IMR-90 (cell line): Measurements from ENCODE around the gene TCERG1. TPM values are rescaled to one million over a fixed set of nuclear protein-coding genes. Genes with fewer than 3 reads are reported as not detected.

ENCODE experiments used
- ATAC-seq: fragments of 200-7000 bp; cut with Tn5 transposase; 2 replicates; pipeline ENCODE4 v1.9.1; 2020; ENCODE audit warnings: low read depth, mild to moderate bottlenecking, moderate library complexity
- BruUV-seq: library from RNA; stranded (reverse); fragments of 400-500 nt; replicated peaks from 2 replicates; lab custom pipeline; 2021; lab: Mats Ljungman, UMichigan
- CTCF ChIA-PET: fragments of 300-600 bp; formaldehyde crosslinking; extraction: SDS; loops from one replicate; lab custom pipeline; 2021; ENCODE audit warnings: antibody characterized with exemption; lab: Yijun Ruan, JAX
- POLR2A ChIA-PET: fragments of 300-600 bp; sonication (Branson Sonifier 250); formaldehyde crosslinking; loops from one replicate; lab custom pipeline; 2022; ENCODE audit warnings: antibody characterized with exemption; ENCODE audit not compliant: unreplicated experiment; lab: Charles Lee
- DNase-seq: peaks from one replicate; pipeline ENCODE4 v3.0.0; 2013
- H2AFZ ChIP-seq: replicated peaks from 2 replicates; pipeline ENCODE3; 2013; ENCODE audit warnings: low read length, mild to moderate bottlenecking; ENCODE audit not compliant: poor library complexity
- H2AK5ac ChIP-seq: 2 replicates; pipeline ENCODE4 v1.6.1; 2013; ENCODE audit warnings: low read depth, low read length, inconsistent platforms
- H2AK9ac ChIP-seq: replicated peaks from 2 replicates; pipeline ENCODE3; 2013; ENCODE audit warnings: mild to moderate bottlenecking, low read depth, low read length, moderate library complexity; ENCODE audit not compliant: poor library complexity
- H2BK120ac ChIP-seq: 2 replicates; pipeline ENCODE4 v1.6.1; 2013; ENCODE audit warnings: low read depth, low read length, inconsistent platforms
- H2BK15ac ChIP-seq: 3 replicates; pipeline ENCODE4 v1.6.1; 2013; ENCODE audit warnings: low read depth, low read length, inconsistent platforms
- H2BK20ac ChIP-seq: 2 replicates; pipeline ENCODE4 v1.6.1; 2013; ENCODE audit warnings: low read depth, mild to moderate bottlenecking, inconsistent platforms, low read length, moderate library complexity
- H2BK5ac ChIP-seq: 2 replicates; pipeline ENCODE4 v1.6.1; 2013; ENCODE audit warnings: mild to moderate bottlenecking, low read depth, low read length, inconsistent platforms; ENCODE audit not compliant: poor library complexity, severe bottlenecking
- H3K14ac ChIP-seq: replicated peaks from 2 replicates; pipeline ENCODE4 v1.6.1; 2013; ENCODE audit warnings: low read depth, low read length, inconsistent platforms
- H3K18ac ChIP-seq: 2 replicates; pipeline ENCODE4 v1.6.1; 2013; ENCODE audit warnings: low read depth, low read length, control low read depth
- H3K23ac ChIP-seq: 2 replicates; pipeline ENCODE4 v1.6.1; 2013; ENCODE audit warnings: low read depth, low read length, inconsistent platforms
- H3K27ac ChIP-seq: 2 replicates; pipeline ENCODE4 v1.5.1; 2013; ENCODE audit warnings: mild to moderate bottlenecking, control low read depth, low read length; ENCODE audit not compliant: insufficient read depth
- H3K27me3 ChIP-seq: 2 replicates; pipeline ENCODE4 v1.6.1; 2013; ENCODE audit warnings: low read length; ENCODE audit not compliant: control insufficient read depth, insufficient read depth
- H3K36me3 ChIP-seq: 2 replicates; pipeline ENCODE4 v1.6.1; 2013; ENCODE audit warnings: low read length, mixed read lengths; ENCODE audit not compliant: control insufficient read depth, insufficient read depth
- H3K4ac ChIP-seq: 2 replicates; pipeline ENCODE4 v1.6.1; 2013; ENCODE audit warnings: low read depth, low read length, inconsistent platforms
- H3K4me1 ChIP-seq: 2 replicates; pipeline ENCODE4 v1.6.1; 2013; ENCODE audit warnings: low read length, mixed read lengths; ENCODE audit not compliant: control insufficient read depth, insufficient read depth
- H3K4me2 ChIP-seq: 2 replicates; pipeline ENCODE4 v1.6.1; 2013; ENCODE audit warnings: low read depth, mild to moderate bottlenecking, control low read depth, low read length, moderate library complexity
- H3K4me3 ChIP-seq: 2 replicates; pipeline ENCODE4 v1.5.1; 2013; ENCODE audit warnings: low read depth, mild to moderate bottlenecking, control low read depth, low read length, moderate library complexity; ENCODE audit not compliant: insufficient read depth
- H3K56ac ChIP-seq: 2 replicates; pipeline ENCODE4 v1.6.1; 2013; ENCODE audit warnings: low read length, inconsistent platforms; ENCODE audit not compliant: insufficient read depth; ENCODE audit errors: extremely low read depth
- H3K79me1 ChIP-seq, 2 experiments: 2 replicates each; pipeline ENCODE4 v1.6.1; 2013; ENCODE audit warnings: low read length in 2 of 2, inconsistent platforms in 1 of 2, low read depth in 1 of 2
- H3K9ac ChIP-seq: 2 replicates; pipeline ENCODE4 v1.6.1; 2013; ENCODE audit warnings: low read depth, low read length, control low read depth
- H3K9me1 ChIP-seq: 2 replicates; pipeline ENCODE4 v1.6.1; 2013; ENCODE audit warnings: low read length, inconsistent platforms; ENCODE audit not compliant: insufficient read depth
- H3K9me3 ChIP-seq: 2 replicates; pipeline ENCODE4 v1.6.1; 2013; ENCODE audit warnings: low read length; ENCODE audit not compliant: control insufficient read depth, insufficient read depth
- H4K20me1 ChIP-seq: 2 replicates; pipeline ENCODE4 v1.6.1; 2013; ENCODE audit warnings: low read length, inconsistent platforms; ENCODE audit not compliant: insufficient read depth
- H4K5ac ChIP-seq: 2 replicates; pipeline ENCODE4 v1.6.1; 2013; ENCODE audit warnings: mild to moderate bottlenecking, low read depth, low read length, control low read depth
- H4K8ac ChIP-seq, 2 experiments: 2 replicates each; pipeline ENCODE4 v1.6.1; 2013; ENCODE audit warnings: low read depth in 2 of 2, low read length in 2 of 2, control low read depth in 1 of 2, inconsistent platforms in 1 of 2
- H4K91ac ChIP-seq: 2 replicates; pipeline ENCODE4 v1.6.1; 2013; ENCODE audit warnings: low read depth, low read length, inconsistent platforms; ENCODE audit not compliant: insufficient read depth
- BHLHE40 ChIP-seq: fragments of 150-350 bp; IDR thresholded peaks from 2 replicates; pipeline ENCODE4 v1.6.1; 2016; ENCODE audit warnings: mild to moderate bottlenecking, low read depth, low read length
- CEBPB ChIP-seq: IDR thresholded peaks from 2 replicates; pipeline ENCODE4 v1.6.1; 2012; ENCODE audit warnings: low read depth, low read length, improper control_type of control experiment
- CHD1 ChIP-seq: IDR thresholded peaks from 2 replicates; pipeline ENCODE4 v1.6.1; 2012; ENCODE audit warnings: low read depth, low read length, improper control_type of control experiment
- FOS ChIP-seq: fragments of 150-350 bp; IDR thresholded peaks from 2 replicates; pipeline ENCODE4 v1.6.1; 2016; ENCODE audit warnings: low read depth, low read length
- MAZ ChIP-seq: IDR thresholded peaks from 2 replicates; pipeline ENCODE4 v1.6.1; 2012; ENCODE audit warnings: low read depth, mild to moderate bottlenecking, low read length, improper control_type of control experiment, moderate library complexity, borderline replicate concordance
- MXI1 ChIP-seq: IDR thresholded peaks from 2 replicates; pipeline ENCODE4 v1.6.1; 2012; ENCODE audit warnings: low read depth, mild to moderate bottlenecking, low read length, moderate library complexity, borderline replicate concordance
- NFE2L2 ChIP-seq: fragments of 150-350 bp; IDR thresholded peaks from 2 replicates; pipeline ENCODE4 v1.6.1; 2016; ENCODE audit warnings: low read depth, mild to moderate bottlenecking, low read length
- RAD21 ChIP-seq: IDR thresholded peaks from 2 replicates; pipeline ENCODE4 v1.6.1; 2012; ENCODE audit warnings: low read length, improper control_type of control experiment
- RCOR1 ChIP-seq: IDR thresholded peaks from 2 replicates; pipeline ENCODE4 v1.6.1; 2012; ENCODE audit warnings: mild to moderate bottlenecking, low read length, improper control_type of control experiment; ENCODE audit not compliant: insufficient replicate concordance
- RFX5 ChIP-seq: IDR thresholded peaks from 2 replicates; pipeline ENCODE4 v1.8.0; 2012; ENCODE audit warnings: low read depth, mild to moderate bottlenecking, low read length, moderate library complexity
- SMC3 ChIP-seq: fragments of 150-350 bp; IDR thresholded peaks from 2 replicates; pipeline ENCODE4 v1.6.1; 2016; ENCODE audit warnings: low read depth, mild to moderate bottlenecking, antibody characterized with exemption, low read length, moderate library complexity
- WGBS, 2 experiments: methylation state at CpG; one replicate each; pipeline versions ENCODE4 v1.1.5 to v1.1.7; 2013; ENCODE audit warnings: missing lambda C conversion rate in 2 of 2; ENCODE audit not compliant: insufficient read length in 1 of 2; ENCODE audit errors: extremely low coverage in 2 of 2; 5-methylcytosine and 5-hydroxymethylcytosine counted together
- dilution Hi-C: fragments of 300-500 bp; cut with HindIII; formaldehyde crosslinking; loops from one replicate; pipeline ENCODE4 v1.14.3; 2018; ENCODE audit warnings: low sequenced_read_pairs; ENCODE audit not compliant: unreplicated experiment
- in situ Hi-C: fragments of 300-500 bp; cut with MboI; formaldehyde crosslinking; loops from 3 replicates; pipeline ENCODE4 v1.14.3; 2019; ENCODE audit warnings: low sequenced_read_pairs, inconsistent platforms, mixed read lengths
- intact Hi-C: fragments of 100-400 bp; cut with micrococcal nuclease; formaldehyde crosslinking; loops from 2 replicates; pipeline ENCODE4 v1.10.0; 2022
- polyA plus RNA-seq, 3 experiments: library from polyadenylated mRNA; depleted of rRNA; stranded (reverse); fragments of >200 nt; gene quantifications; 2 replicates each; pipeline ENCODE4 v1.2.3, GENCODE V29; 2012; ENCODE audit warnings: low replicate concordance in 1 of 3
- total RNA-seq: library from RNA; depleted of rRNA; stranded (reverse); fragments of >200 nt; gene quantifications from 2 replicates; pipeline ENCODE4 v1.2.3, GENCODE V29; 2012
- TF ChIP-seq, protein P1 (sequence below): fragments of 150-350 bp; IDR thresholded peaks from 2 replicates; pipeline ENCODE4 v1.6.1; 2016; ENCODE audit warnings: low read depth, mild to moderate bottlenecking, low read length, moderate library complexity, borderline replicate concordance
- TF ChIP-seq, protein P2 (sequence below): conservative IDR thresholded peaks from 2 replicates; pipeline ENCODE4 v1.5.1; 2012; ENCODE audit warnings: mild to moderate bottlenecking, low read depth, low read length, improper control_type of control experiment
- TF ChIP-seq, protein P3 (sequence below): fragments of 150-350 bp; IDR thresholded peaks from 2 replicates; pipeline ENCODE4 v1.6.1; 2017; ENCODE audit warnings: mild to moderate bottlenecking, antibody characterized with exemption, low read length, low read depth

TCERG1 gene
- total and polyA plus RNA-seq, 2 of the 4 experiments (the other 2 are of a cell fraction) = 21.9 to 44.7 TPM

DNA sequence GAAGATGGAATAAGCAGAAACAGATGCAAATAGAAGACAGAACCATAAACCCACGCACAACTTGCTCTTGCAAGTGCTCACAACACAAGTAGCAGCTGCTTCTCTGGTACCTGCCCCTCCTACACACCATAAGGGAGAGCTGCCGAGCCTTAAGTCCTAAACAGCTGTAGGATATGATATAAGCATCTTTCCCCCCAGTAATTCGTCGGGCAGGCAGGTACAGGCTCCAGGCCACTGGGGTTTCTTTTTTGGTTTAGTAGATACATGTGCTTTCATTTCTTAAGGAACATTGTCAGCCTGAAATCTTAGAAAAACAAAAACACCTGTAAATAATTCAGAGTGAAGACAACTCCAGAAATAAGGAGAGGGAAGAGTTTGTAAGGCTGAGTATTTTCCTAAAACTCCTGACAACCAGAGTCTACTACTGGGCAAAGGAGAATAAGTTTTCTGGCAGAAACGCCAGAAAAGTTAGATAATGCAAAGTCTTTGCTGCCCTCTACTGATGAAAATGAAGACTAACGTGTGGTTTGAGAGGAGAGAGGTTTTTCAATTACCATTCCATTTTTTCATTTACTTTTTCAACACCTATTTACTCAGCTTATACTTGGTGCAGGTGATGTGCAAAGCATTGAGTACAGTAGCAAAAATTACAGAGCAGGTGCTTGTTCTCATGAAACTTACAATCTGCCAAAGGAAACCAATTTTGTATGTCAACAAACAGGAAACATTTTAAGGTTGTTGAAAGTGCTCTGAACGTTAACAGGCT, 20.1 kb upstream of the TCERG1 start:
- POLR2A ChIA-PET = no interaction called here
- in situ Hi-C loops = loop anchor here (25.0 kb wide), 1 partner anchor 290 kb away; no protein-coding TSS in a partner anchor
- TF ChIP-seq FOS (no peak), MXI1 (no peak), SMC3 (peak; percentile 53), MAZ (no peak), CEBPB (no peak), RAD21 (peak; percentile 87), CHD1 (no peak), BHLHE40 (no peak), RFX5 (no peak), NFE2L2 (no peak), RCOR1 (no peak)
- TF ChIP-seq, protein P1, sequence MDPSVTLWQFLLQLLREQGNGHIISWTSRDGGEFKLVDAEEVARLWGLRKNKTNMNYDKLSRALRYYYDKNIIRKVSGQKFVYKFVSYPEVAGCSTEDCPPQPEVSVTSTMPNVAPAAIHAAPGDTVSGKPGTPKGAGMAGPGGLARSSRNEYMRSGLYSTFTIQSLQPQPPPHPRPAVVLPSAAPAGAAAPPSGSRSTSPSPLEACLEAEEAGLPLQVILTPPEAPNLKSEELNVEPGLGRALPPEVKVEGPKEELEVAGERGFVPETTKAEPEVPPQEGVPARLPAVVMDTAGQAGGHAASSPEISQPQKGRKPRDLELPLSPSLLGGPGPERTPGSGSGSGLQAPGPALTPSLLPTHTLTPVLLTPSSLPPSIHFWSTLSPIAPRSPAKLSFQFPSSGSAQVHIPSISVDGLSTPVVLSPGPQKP = no peak
- TF ChIP-seq, protein P2, sequence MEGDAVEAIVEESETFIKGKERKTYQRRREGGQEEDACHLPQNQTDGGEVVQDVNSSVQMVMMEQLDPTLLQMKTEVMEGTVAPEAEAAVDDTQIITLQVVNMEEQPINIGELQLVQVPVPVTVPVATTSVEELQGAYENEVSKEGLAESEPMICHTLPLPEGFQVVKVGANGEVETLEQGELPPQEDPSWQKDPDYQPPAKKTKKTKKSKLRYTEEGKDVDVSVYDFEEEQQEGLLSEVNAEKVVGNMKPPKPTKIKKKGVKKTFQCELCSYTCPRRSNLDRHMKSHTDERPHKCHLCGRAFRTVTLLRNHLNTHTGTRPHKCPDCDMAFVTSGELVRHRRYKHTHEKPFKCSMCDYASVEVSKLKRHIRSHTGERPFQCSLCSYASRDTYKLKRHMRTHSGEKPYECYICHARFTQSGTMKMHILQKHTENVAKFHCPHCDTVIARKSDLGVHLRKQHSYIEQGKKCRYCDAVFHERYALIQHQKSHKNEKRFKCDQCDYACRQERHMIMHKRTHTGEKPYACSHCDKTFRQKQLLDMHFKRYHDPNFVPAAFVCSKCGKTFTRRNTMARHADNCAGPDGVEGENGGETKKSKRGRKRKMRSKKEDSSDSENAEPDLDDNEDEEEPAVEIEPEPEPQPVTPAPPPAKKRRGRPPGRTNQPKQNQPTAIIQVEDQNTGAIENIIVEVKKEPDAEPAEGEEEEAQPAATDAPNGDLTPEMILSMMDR = peak; percentile 73
- TF ChIP-seq, protein P3, sequence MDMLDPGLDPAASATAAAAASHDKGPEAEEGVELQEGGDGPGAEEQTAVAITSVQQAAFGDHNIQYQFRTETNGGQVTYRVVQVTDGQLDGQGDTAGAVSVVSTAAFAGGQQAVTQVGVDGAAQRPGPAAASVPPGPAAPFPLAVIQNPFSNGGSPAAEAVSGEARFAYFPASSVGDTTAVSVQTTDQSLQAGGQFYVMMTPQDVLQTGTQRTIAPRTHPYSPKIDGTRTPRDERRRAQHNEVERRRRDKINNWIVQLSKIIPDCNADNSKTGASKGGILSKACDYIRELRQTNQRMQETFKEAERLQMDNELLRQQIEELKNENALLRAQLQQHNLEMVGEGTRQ = no peak

More for the DNA sequence above, 20.1 kb upstream of the TCERG1 start:
- no peaks in the 10 kb centered on the region for H3K36me3 ChIP-seq
- H3K23ac ChIP-seq = no peak overlapping the region
- no peaks in the 10 kb centered on the region for H3K9me1 ChIP-seq
- no peaks in the 10 kb centered on the region for H3K4me1 ChIP-seq
- no peak overlapping the region for H2BK120ac ChIP-seq
- peak; percentile 88 for ATAC-seq
- 0% methylated on average over 1 of the region's 7 CpGs; no CpG with 5 or more reads in 1 of the 2 experiments for WGBS, 2 experiments
- peaks cover 16% of the 10 kb centered on the region for H3K27me3 ChIP-seq
- no peak overlapping the region for H2AK9ac ChIP-seq
- no peak overlapping the region for H4K5ac ChIP-seq
- no peak overlapping the region for H2AFZ ChIP-seq
- H2AK5ac ChIP-seq = no peak overlapping the region
- no peak overlapping the region for H4K91ac ChIP-seq
- no peaks in the 10 kb centered on the region for H4K20me1 ChIP-seq
- H4K8ac ChIP-seq = no peak overlapping the region
- dilution Hi-C loops (no loop called here), intact Hi-C loops (loop anchor here (1.0 to 5.0 kb wide), 2 partner anchors 136 to 245 kb away; partner anchors contain the start of gene LARS1)
- BruUV-seq = no TSS peak
- H3K9me3 ChIP-seq = no peaks in the 10 kb centered on the region
- H2BK20ac ChIP-seq = no peak overlapping the region
- CTCF ChIA-PET = interaction anchor here (0.6 kb wide), 1 partner anchor 10 kb away, joined by 4 read pairs; no protein-coding TSS in a partner anchor
- H2BK5ac ChIP-seq = no peak overlapping the region
- H3K14ac ChIP-seq = no peak overlapping the region
- no peak overlapping the region for H3K4ac ChIP-seq
- no peak overlapping the region for H3K27ac ChIP-seq
- no peak overlapping the region for H3K4me3 ChIP-seq
- peak; percentile 52 for DNase-seq
- H3K79me1 ChIP-seq = no peaks in the 10 kb centered on the region
- no peak overlapping the region for H3K4me2 ChIP-seq
- H2BK15ac ChIP-seq = no peak overlapping the region
- H3K9ac ChIP-seq = no peak overlapping the region
- H3K18ac ChIP-seq = no peak overlapping the region
- no peak overlapping the region for H3K56ac ChIP-seq
